GM21576 (cell line): ENCODE measurements around the gene NFATC1.

Experiments
- ATAC-seq: cut with Tn5 transposase; IDR thresholded peaks from one replicate; pipeline ENCODE4 v1.9.1; 2021; ENCODE audit warnings: mild to moderate bottlenecking, moderate library complexity; ENCODE audit not compliant: unreplicated experiment

NFATC1 gene

GRCh38 chr18:79388043-79388442, 7.7 kb upstream of the NFATC1 start:
- no peak for ATAC-seq

GRCh38 chr18:79389689-79390088, 6.0 kb upstream of the NFATC1 start:
- ATAC-seq, result no peak

- ATAC-seq, result no peak
Observed at GRCh38 chr18:79392226-79392625, 3.5 kb upstream of the NFATC1 start.

- no peak for ATAC-seq
Observed at GRCh38 chr18:79393181-79393634, 2.5 kb upstream of the NFATC1 start.

- ATAC-seq, result no peak
Observed at GRCh38 chr18:79393635-79394533, 1.8 kb upstream of the NFATC1 start.

- no peak for ATAC-seq
Observed at GRCh38 chr18:79394534-79395307, 1.0 kb upstream of the NFATC1 start.

- no peak for ATAC-seq
Observed at GRCh38 chr18:79395308-79395640, 456 bp upstream of the NFATC1 start.

GRCh38 chr18:79396431-79397246, 909 bp downstream of the NFATC1 start:
- peak; percentile 29 for ATAC-seq

GRCh38 chr18:79397247-79397829, 1.6 kb downstream of the NFATC1 start:
- no peak for ATAC-seq

- no peak for ATAC-seq
Observed at GRCh38 chr18:79397830-79398761, 2.4 kb downstream of the NFATC1 start.

GRCh38 chr18:79399275-79400081, 3.7 kb downstream of the NFATC1 start:
- no peak for ATAC-seq

GRCh38 chr18:79400091-79400590, 4.4 kb downstream of the NFATC1 start:
- ATAC-seq, result no peak

- no peak for ATAC-seq
Observed at GRCh38 chr18:79400591-79401381, 5.1 kb downstream of the NFATC1 start.

- no peak for ATAC-seq
Observed at GRCh38 chr18:79401494-79402208, 5.9 kb downstream of the NFATC1 start.

- no peak for ATAC-seq
Observed at GRCh38 chr18:79402209-79402576, 6.5 kb downstream of the NFATC1 start.

GRCh38 chr18:79402977-79403722, 7.4 kb downstream of the NFATC1 start:
- no peak for ATAC-seq
